HepG2 (cell line): ENCODE data around the gene BRD2. TPM values are rescaled to one million over a fixed set of nuclear protein-coding genes. Genes with fewer than 3 reads are reported as not detected.

Experiments used
- ATAD3A ChIP-seq: sonication (generic); formaldehyde crosslinking; IDR thresholded peaks from 2 replicates; pipeline ENCODE4 v1.4.0; 2020; ENCODE audit warnings: missing genetic modification reagents
- GATAD1 ChIP-seq: IDR thresholded peaks from 2 replicates; pipeline ENCODE4 v1.6.1; 2016; ENCODE audit warnings: missing genetic modification reagents, missing compliant biosample characterization
- HDAC1 ChIP-seq: sonication (generic); formaldehyde crosslinking; IDR thresholded peaks from 2 replicates; pipeline ENCODE4 v1.5.1; 2020; ENCODE audit warnings: mild to moderate bottlenecking, missing genetic modification reagents
- HDAC6 ChIP-seq: fragments of 200-600 bp; sonication (generic); IDR thresholded peaks from 2 replicates; pipeline ENCODE4 v1.7.0; 2017; ENCODE audit warnings: mild to moderate bottlenecking, antibody characterized with exemption, low read length, low read depth
- NCOA5 ChIP-seq: sonication (generic); formaldehyde crosslinking; IDR thresholded peaks from 2 replicates; pipeline ENCODE4 v1.4.0; 2020; ENCODE audit warnings: missing genetic modification reagents
- NR2F6 ChIP-seq, 2 experiments: IDR thresholded peaks; 2 replicates each; pipeline ENCODE4 v1.6.1; 2016; ENCODE audit warnings: antibody characterized with exemption in 1 of 2, mild to moderate bottlenecking in 1 of 2
- RFX5 ChIP-seq: IDR thresholded peaks from 2 replicates; pipeline ENCODE4 v1.6.1; 2011; ENCODE audit warnings: low read depth, low read length, improper control_type of control experiment
- RXRA ChIP-seq: sonication (generic); formaldehyde crosslinking; IDR thresholded peaks from 2 replicates; pipeline ENCODE4 v1.5.1; 2020; ENCODE audit warnings: missing genetic modification reagents
- SMARCC2 ChIP-seq: fragments of 450-650 bp; IDR thresholded peaks from 2 replicates; pipeline ENCODE4 v1.6.1; 2017; ENCODE audit warnings: antibody characterized with exemption, mild to moderate bottlenecking
- ZFP36 ChIP-seq: fragments of 150-350 bp; IDR thresholded peaks from 2 replicates; pipeline ENCODE4 v1.6.1; 2018; ENCODE audit warnings: borderline replicate concordance, low read length, low read depth; ENCODE audit not compliant: partially characterized antibody
- ZNF773 ChIP-seq: sonication (generic); formaldehyde crosslinking; IDR thresholded peaks from 2 replicates; pipeline ENCODE4 v1.4.0; 2020; ENCODE audit warnings: missing genetic modification reagents, borderline replicate concordance
- ZNF780A ChIP-seq: sonication (generic); formaldehyde crosslinking; IDR thresholded peaks from 2 replicates; pipeline ENCODE4 v1.8.0; 2022; ENCODE audit warnings: mild to moderate bottlenecking, missing genetic modification reagents, moderate library complexity
- polyA plus RNA-seq, 8 experiments: library from polyadenylated mRNA; depleted of rRNA in 3 of 8; stranded (reverse) in 7 of 8; unstranded in 1 of 8; fragments of >200 nt; fragmentation: Illumina TruSeq in 4 of 8; extraction: Trizol in 4 of 8; gene quantifications; 2 replicates each; pipeline versions ENCODE4 v1.2.1 to v1.2.3, GENCODE V29; 2011 to 2016; ENCODE audit warnings: low read depth in 4 of 8, missing spikeins in 1 of 8, mixed read lengths in 1 of 8; ENCODE audit not compliant: insufficient read depth in 1 of 8
- total RNA-seq, 5 experiments: library from RNA; depleted of rRNA; stranded (reverse); fragments of >200 nt; fragmentation: Illumina TruSeq; extraction: Trizol; gene quantifications; 2 replicates each; pipeline ENCODE4 v1.2.3, GENCODE V29; 2016; ENCODE audit warnings: low read depth in 1 of 5
- TF ChIP-seq, protein P1 (sequence below): fragments of 450-650 bp; IDR thresholded peaks from 2 replicates; pipeline ENCODE4 v1.6.1; 2017
- TF ChIP-seq, protein P2 (sequence below): sonication (generic); formaldehyde crosslinking; conservative IDR thresholded peaks from 2 replicates; pipeline ENCODE4 v1.8.0; 2022; ENCODE audit warnings: mild to moderate bottlenecking, moderate library complexity, missing genetic modification reagents
- TF ChIP-seq, protein P3 (sequence below): sonication (generic); formaldehyde crosslinking; IDR thresholded peaks from 2 replicates; pipeline ENCODE4 v1.4.0; 2020; ENCODE audit warnings: missing genetic modification reagents
- TF ChIP-seq, protein P4 (sequence below): sonication (generic); formaldehyde crosslinking; IDR thresholded peaks from 2 replicates; pipeline ENCODE4 v1.8.0; 2022; ENCODE audit warnings: missing genetic modification reagents, mild to moderate bottlenecking, moderate library complexity, borderline replicate concordance
- TF ChIP-seq, protein P5 (sequence below): sonication (generic); formaldehyde crosslinking; IDR thresholded peaks from 2 replicates; pipeline ENCODE4 v1.5.0; 2020; ENCODE audit warnings: missing genetic modification reagents, mild to moderate bottlenecking, borderline replicate concordance

Gene BRD2
- total and polyA plus RNA-seq, 2 of the 13 experiments (the other 11 are each of a cell fraction or from before 2014, with no cell fraction given): 143 to 202 TPM

DNA sequence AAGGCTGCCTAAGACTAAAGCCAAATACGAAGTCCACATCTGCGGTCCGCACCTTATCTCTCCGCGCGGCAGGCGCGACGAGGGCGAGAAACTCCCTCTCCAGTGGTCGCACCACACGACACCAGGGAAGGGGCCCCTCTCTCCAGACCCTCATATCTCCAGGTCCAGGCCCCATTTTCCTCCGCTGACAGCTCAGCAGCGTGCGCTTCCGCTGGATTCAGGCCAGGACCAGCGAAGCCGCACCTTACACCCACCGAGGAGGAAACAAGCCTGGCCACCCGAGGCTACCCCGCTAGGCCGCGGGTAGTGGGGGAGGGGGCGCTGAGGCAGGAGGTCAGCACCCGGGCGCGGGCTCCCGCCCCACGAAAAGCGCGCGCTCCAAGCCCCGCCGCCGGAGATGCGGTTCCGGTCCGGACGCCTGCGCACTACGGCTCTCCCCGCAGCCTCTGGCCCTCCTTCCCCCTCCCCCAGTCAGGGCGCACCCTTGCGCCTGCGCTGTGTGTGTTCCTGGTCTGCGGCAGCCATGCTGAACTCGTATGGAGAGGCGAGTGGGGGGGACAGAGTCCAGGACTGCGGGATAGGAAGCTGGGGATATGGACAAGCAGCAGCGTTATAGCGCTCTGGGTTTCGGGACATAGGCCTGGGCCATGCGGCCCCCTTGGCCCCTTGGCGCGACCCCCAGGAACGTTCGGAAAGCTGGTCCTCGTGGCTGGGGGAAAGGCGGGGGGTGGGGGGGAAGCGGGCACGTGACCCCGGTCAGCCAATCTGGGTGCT, at the start of gene BRD2 (continued):
- TF ChIP-seq, protein P1, sequence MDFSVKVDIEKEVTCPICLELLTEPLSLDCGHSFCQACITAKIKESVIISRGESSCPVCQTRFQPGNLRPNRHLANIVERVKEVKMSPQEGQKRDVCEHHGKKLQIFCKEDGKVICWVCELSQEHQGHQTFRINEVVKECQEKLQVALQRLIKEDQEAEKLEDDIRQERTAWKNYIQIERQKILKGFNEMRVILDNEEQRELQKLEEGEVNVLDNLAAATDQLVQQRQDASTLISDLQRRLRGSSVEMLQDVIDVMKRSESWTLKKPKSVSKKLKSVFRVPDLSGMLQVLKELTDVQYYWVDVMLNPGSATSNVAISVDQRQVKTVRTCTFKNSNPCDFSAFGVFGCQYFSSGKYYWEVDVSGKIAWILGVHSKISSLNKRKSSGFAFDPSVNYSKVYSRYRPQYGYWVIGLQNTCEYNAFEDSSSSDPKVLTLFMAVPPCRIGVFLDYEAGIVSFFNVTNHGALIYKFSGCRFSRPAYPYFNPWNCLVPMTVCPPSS: no peak
- TF ChIP-seq GATAD1 (CRISPR knock-in tag) (peak; percentile 57; the same call in 1 of the 2 replicates), NR2F6 (IDR thresholded peaks at IDR 0.05) (peak; percentile 41), NR2F6 (CRISPR knock-in tag; IDR thresholded peaks at IDR 0.05) (peak; percentile 90), RXRA (CRISPR knock-in tag) (peak; percentile 96), SMARCC2 (no peak), RFX5 (peak; percentile 59), ZNF780A (CRISPR knock-in tag) (peak; percentile 75; the same call in 1 of the 2 replicates), ATAD3A (0 out of 2 replicates have a peak, but pooled peaks have one; percentile 32), HDAC1 (CRISPR knock-in tag) (peak; percentile 94), HDAC6 (no peak), ZFP36 (no peak), ZNF773 (CRISPR knock-in tag) (peak; percentile 51; the same call in 1 of the 2 replicates), NCOA5 (CRISPR knock-in tag) (no peak)
- TF ChIP-seq, protein P2, sequence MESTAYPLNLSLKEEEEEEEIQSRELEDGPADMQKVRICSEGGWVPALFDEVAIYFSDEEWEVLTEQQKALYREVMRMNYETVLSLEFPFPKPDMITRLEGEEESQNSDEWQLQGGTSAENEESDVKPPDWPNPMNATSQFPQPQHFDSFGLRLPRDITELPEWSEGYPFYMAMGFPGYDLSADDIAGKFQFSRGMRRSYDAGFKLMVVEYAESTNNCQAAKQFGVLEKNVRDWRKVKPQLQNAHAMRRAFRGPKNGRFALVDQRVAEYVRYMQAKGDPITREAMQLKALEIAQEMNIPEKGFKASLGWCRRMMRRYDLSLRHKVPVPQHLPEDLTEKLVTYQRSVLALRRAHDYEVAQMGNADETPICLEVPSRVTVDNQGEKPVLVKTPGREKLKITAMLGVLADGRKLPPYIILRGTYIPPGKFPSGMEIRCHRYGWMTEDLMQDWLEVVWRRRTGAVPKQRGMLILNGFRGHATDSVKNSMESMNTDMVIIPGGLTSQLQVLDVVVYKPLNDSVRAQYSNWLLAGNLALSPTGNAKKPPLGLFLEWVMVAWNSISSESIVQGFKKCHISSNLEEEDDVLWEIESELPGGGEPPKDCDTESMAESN (CRISPR knock-in tag): peak; percentile 98
- TF ChIP-seq, protein P3, sequence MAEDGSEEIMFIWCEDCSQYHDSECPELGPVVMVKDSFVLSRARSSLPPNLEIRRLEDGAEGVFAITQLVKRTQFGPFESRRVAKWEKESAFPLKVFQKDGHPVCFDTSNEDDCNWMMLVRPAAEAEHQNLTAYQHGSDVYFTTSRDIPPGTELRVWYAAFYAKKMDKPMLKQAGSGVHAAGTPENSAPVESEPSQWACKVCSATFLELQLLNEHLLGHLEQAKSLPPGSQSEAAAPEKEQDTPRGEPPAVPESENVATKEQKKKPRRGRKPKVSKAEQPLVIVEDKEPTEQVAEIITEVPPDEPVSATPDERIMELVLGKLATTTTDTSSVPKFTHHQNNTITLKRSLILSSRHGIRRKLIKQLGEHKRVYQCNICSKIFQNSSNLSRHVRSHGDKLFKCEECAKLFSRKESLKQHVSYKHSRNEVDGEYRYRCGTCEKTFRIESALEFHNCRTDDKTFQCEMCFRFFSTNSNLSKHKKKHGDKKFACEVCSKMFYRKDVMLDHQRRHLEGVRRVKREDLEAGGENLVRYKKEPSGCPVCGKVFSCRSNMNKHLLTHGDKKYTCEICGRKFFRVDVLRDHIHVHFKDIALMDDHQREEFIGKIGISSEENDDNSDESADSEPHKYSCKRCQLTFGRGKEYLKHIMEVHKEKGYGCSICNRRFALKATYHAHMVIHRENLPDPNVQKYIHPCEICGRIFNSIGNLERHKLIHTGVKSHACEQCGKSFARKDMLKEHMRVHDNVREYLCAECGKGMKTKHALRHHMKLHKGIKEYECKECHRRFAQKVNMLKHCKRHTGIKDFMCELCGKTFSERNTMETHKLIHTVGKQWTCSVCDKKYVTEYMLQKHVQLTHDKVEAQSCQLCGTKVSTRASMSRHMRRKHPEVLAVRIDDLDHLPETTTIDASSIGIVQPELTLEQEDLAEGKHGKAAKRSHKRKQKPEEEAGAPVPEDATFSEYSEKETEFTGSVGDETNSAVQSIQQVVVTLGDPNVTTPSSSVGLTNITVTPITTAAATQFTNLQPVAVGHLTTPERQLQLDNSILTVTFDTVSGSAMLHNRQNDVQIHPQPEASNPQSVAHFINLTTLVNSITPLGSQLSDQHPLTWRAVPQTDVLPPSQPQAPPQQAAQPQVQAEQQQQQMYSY (CRISPR knock-in tag): peak; percentile 65; the same call in 1 of the 2 replicates
- TF ChIP-seq, protein P4, sequence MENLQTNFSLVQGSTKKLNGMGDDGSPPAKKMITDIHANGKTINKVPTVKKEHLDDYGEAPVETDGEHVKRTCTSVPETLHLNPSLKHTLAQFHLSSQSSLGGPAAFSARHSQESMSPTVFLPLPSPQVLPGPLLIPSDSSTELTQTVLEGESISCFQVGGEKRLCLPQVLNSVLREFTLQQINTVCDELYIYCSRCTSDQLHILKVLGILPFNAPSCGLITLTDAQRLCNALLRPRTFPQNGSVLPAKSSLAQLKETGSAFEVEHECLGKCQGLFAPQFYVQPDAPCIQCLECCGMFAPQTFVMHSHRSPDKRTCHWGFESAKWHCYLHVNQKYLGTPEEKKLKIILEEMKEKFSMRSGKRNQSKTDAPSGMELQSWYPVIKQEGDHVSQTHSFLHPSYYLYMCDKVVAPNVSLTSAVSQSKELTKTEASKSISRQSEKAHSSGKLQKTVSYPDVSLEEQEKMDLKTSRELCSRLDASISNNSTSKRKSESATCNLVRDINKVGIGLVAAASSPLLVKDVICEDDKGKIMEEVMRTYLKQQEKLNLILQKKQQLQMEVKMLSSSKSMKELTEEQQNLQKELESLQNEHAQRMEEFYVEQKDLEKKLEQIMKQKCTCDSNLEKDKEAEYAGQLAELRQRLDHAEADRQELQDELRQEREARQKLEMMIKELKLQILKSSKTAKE: peak; percentile 51; the same call in 1 of the 2 replicates
- TF ChIP-seq, protein P5, sequence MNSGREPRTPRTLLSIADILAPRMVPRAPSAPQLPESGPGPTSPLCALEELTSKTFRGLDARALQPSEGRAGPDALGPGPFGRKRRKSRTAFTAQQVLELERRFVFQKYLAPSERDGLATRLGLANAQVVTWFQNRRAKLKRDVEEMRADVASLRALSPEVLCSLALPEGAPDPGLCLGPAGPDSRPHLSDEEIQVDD: no peak; the same call in 1 of the 2 replicates
